ENCODE data around the gene LHB.

Gene LHB

GRCh38 chr19:48968179-48968661, 48.7 kb downstream of the LHB start:
- ChIA-PET POLR2A (interaction anchor here (0.6 to 7.5 kb wide), 10 partner anchors 8 to 180 kb away, joined by 3 to 119 read pairs (median 8); partner anchors contain the start of genes BAX, GYS1, NUCB1 and PPP1R15A), CTCF (interaction anchor here (0.6 to 8.9 kb wide), 5 partner anchors 11 to 180 kb away, joined by 3 to 141 read pairs (median 8); no protein-coding TSS in a partner anchor)
- no peak for DNase-seq (ENCODE audit: low read depth, low spot score)
- H3K4me3 ChIP-seq (ENCODE audit: low read depth, low read length): no peak overlapping the region
- TF ChIP-seq CTCF (IDR thresholded peaks at IDR 0.05; ENCODE audit: insufficient read depth, low read length, missing control alignments): no peak

GRCh38 chr19:48967346-48968178, 49.3 kb downstream of the LHB start:
- CTCF ChIA-PET: interaction anchor here (0.6 to 8.9 kb wide), 7 partner anchors 9 to 179 kb away, joined by 3 to 141 read pairs (median 8); no protein-coding TSS in a partner anchor
- H3K4me3 ChIP-seq (ENCODE audit: low read depth, low read length): peak overlapping the region; percentile 99
- TF ChIP-seq CTCF (IDR thresholded peaks at IDR 0.05; ENCODE audit: insufficient read depth, low read length, missing control alignments): no peak
- DNase-seq (ENCODE audit: low read depth, low spot score): no peak
- POLR2A ChIA-PET: interaction anchor here (0.6 to 7.5 kb wide), 15 partner anchors 9 to 179 kb away, joined by 3 to 119 read pairs (median 6); partner anchors contain the start of genes BAX, GYS1, HSD17B14 and NUCB1

- no peak for DNase-seq (ENCODE audit: low read depth, low spot score)
- H3K4me3 ChIP-seq (ENCODE audit: low read depth, low read length): peak overlapping the region; percentile 99
- no peak for TF ChIP-seq CTCF (IDR thresholded peaks at IDR 0.05; ENCODE audit: insufficient read depth, low read length, missing control alignments)
- ChIA-PET CTCF (interaction anchor here (1.1 to 8.9 kb wide), 7 partner anchors 10 to 178 kb away, joined by 4 to 141 read pairs (median 8); no protein-coding TSS in a partner anchor), POLR2A (interaction anchor here (0.8 to 7.5 kb wide), 18 partner anchors 10 to 333 kb away, joined by 3 to 119 read pairs (median 6); partner anchors contain the start of genes BAX, GYS1, HSD17B14 and NUCB1)
Observed at GRCh38 chr19:48966541-48967345, 50.1 kb downstream of the LHB start.
